HuH-7.5 (cell line): ENCODE results near the gene FSTL5.

Source experiments
- DNase-seq: peaks from one replicate; pipeline ENCODE4 v3.0.0; 2011; ENCODE audit warnings: low spot score

Gene FSTL5

DNA sequence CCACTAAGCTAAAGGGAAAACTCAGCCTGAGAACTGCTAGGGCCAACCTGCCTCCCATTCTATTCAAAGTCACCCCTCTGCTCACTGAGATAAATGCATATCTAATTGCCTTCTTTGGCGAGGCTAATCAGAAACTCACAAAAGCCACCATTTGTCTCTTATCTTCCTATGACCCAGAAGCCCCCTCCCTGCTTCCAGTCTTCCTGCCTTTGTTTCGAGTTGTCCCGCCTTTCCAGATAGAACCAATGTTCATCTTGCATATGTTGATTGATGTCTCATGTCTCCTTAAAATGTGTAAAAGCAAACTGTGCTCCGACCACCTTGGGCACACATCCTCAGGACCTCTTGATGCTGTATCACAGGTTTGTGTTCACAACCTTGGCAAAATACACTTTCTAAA, 459.8 kb downstream of the FSTL5 start:
- DNase-seq: no peak

DNA sequence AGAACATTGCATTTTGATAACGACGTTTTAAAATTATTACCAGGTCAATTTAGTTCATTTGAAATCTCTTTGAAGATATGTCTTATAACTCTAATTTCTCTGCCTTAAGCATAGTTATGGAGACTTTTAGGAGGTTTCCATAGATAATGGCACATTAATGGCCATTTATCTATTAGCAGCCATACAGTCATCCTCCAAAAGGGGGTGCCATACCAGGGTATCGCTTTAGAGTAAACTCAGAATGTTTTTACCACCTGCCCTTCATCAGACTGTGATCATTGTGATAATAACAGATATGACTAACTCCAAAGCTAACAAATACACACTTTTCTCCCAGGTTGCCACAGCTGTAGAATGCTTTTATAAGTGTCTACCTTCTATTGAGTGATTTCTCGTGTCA, 461.5 kb downstream of the FSTL5 start:
- DNase-seq: no peak

DNA sequence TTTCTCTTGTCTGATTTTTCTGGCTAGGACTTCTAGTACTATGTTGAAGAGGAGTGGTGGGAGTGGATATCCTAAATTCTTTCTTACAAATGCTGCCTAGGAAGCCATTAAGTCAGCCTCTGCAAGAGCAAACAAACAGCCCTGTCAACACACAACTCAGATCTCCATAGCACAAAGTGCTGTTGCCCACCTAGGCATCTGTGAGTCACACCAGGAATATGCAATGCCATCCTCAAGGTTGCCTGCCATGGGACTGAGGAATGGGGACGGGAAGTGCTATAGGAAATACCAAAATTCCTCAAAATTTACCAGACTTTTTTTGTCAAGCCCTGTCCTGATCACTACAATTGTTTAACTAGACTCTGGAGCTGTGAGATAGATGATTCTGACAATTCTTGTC, 466.9 kb downstream of the FSTL5 start:
- DNase-seq: no peak

- no peak for DNase-seq
Measured at GRCh38 chr4:161680146-161680545, 483.7 kb downstream of the FSTL5 start.

GRCh38 chr4:161664740-161665139, 499.1 kb downstream of the FSTL5 start:
- DNase-seq: no peak

DNA sequence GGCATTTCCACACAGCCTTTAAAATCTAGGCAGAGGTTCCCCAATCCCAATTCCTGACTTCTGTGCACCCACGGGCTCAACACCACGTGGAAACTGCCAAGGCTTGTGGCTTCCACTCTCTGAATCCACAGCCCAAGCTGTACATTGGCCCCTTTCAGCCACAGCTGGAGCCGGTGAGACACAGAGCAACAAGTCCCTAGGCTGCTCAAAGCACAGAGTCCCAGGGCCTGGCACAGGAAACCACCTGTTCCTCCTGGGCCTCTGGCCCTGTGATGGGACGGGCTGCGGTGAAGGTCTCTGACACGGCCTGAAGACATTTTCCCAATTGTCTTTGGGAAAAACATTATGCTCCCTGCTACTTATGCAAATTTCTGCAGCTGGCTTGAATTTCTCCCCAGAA, 500.0 kb downstream of the FSTL5 start:
- DNase-seq: no peak

- no peak for DNase-seq
Measured at GRCh38 chr4:161658676-161659075, 505.1 kb downstream of the FSTL5 start.

- no peak for DNase-seq
Measured at GRCh38 chr4:161657616-161658015, 506.2 kb downstream of the FSTL5 start.

DNA sequence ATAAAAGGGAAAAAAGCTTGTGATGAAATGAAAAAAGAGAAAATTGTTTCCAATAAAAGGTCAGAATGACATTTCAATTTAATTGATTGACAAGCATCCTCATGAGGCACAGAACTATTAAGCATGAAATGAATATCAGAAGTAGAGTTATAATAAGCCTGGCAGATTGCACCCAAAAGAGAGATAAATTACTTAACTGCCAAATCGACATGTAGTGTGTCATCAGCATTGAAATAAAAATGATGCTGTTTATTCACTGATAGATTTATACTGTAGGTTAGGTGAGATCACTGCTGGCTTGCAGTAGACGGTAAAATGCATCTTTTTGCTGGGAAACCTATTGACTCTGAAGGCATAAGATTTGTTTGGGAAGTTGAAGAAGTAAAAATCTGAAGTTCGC, 507.2 kb downstream of the FSTL5 start:
- no peak for DNase-seq

DNA sequence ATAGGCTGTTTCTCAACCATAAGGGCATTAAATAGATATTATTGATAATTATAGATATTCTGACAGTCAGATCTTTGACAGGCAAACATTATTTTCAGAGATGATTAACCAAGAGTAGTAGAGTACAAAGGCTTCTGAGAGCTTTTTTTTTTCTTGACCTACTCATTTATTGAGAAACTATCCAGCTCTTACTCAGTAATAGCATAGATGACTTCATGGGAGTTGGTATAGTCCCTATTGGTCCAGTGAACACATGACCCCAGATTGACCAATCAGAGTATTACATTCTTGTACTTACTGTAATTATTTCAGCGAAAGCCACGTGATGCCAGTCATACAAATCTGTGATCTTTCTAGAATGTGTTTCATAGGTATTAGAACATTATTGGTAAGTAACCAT, 508.7 kb downstream of the FSTL5 start:
- DNase-seq: no peak

- DNase-seq: no peak
Measured at GRCh38 chr4:161653697-161654096, 510.1 kb downstream of the FSTL5 start.

DNA sequence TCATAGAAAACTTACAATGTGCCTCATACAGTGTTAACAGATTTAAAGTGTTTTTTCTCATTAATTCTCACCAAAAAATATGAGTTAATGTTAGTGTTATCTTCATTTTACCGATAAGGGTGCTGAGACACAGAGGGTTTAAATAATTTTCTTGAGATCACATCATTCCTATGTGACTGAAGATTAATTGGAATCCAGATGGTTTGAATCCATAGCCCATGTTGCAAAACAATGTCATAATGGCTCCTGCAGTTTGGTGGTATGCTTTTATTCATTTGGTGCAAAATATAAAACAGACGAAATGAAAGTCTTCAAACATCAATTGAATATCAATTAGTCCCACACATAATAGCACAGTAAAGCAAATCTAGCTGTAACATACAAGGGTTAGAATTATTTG, 512.2 kb downstream of the FSTL5 start:
- DNase-seq: no peak

GRCh38 chr4:161650812-161651211, 513.0 kb downstream of the FSTL5 start:
- DNase-seq: no peak

DNA sequence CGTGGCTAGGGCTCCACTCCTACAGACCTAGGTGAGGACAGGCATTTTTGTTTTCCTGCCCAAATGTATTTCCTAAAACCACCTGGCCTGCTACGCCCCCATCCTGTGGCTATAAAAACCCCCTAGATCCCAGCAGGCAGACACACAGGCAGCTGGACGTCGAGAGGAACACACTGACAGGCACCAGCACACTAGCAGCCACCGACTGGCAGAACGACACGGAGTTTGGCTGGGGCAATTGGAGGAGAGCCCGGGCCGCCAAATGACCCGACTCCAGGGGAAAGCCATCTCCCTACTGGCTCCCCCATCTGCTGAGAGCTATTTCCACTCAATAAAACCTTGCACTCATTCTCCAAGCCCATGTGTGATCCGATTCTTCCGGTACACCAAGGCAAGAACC, 516.0 kb downstream of the FSTL5 start:
- DNase-seq: no peak

GRCh38 chr4:161642708-161643107, 521.1 kb downstream of the FSTL5 start:
- DNase-seq: no peak

DNA sequence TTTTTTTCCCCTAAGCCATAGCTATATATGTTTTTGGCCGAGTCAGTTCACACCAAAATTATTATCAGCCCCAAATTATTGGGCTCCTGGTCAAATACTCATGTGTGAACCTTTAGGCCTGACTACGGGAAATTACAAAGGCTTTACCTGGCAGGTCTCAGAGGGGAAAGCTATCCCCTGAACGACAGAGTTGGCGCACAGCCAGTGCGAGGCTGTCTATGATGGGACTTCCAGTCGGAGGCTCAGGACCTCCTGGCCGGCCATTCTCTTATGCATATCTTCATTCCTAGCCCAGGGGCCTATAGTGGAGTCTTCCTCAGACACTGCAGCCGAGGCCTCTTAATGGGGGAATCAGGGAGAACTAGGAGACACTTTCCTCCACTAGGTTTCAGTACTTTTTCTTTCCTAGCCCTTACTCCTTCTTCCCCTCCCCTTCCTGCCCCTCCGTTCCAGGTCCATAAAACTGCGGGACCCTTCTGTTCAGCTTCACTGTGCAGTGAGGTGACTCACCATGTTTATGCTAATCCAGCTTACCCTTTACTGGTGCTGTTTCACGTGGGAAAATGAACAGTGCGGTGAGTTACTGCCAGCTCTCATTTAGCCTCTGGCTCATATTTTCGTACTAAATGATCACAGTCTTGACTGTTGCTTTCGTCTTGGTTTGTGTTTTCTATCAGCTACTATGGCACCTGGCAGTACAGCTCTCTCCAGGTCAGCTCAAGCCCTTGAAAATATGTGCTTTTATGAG, 533.9 kb downstream of the FSTL5 start:
- no peak for DNase-seq

GRCh38 chr4:161604516-161605300, 559.1 kb downstream of the FSTL5 start:
- no peak for DNase-seq

DNA sequence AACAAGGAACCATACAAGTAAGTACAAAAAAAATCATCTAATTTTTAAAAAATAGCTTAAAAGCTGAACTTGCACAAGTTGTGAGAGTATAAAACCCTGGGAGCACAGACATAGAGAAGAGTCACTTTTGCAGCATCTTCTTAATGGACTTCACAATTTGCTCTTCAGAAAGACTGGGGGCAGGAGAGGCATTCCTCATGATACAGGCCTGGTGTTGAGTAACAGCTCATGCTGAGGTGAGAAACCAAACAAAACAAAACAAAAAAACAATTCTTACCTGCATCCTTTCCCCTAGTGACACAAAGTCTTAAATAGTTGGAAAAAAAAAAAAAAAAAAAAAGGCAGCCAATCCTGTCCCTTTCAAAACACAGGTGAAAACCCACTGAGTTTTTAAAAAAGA, 562.8 kb downstream of the FSTL5 start:
- DNase-seq: no peak

DNA sequence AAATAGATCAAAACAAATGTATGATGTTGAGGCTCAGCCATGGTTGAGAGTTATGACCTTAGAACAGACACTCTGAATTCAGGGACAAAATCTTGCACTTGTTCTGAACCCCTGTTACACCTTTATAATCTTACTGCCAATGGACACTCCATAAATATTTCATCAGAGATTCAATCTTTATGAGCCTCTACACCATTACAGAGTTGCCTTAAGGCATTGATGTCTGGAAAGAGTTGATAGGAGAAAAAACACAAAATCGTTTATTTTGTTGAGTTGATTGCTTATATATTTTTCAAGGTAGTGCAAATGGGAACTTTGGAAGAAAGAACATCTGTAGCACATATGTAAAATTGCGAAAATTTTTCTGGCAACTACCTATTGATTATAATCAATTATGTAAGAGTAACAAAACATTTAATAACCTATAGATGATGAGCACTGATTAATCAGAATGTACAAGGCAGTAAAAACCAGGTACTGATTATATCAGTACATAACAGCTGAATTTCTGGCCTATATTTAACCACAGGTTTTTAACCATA, 568.5 kb downstream of the FSTL5 start:
- DNase-seq: no peak

DNA sequence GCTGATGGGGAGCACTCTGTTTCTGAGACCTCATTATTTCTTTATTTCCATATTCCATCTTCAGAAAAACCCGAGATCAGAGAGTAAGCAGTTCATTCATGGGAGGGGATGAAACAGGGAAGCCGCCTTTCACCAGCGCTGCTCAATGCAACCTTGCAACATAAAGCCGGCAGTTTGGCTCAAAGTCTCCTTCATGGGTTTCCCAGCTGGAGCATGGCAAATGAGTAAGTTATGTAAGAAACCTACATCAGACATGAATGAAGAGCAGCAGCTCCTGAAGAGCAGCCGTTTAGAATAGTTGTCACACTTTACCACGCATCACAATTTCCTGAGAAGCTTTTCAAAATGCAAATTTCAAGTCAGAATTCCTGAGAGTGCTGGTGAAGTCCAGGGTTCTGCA, 578.8 kb downstream of the FSTL5 start:
- no peak for DNase-seq

DNA sequence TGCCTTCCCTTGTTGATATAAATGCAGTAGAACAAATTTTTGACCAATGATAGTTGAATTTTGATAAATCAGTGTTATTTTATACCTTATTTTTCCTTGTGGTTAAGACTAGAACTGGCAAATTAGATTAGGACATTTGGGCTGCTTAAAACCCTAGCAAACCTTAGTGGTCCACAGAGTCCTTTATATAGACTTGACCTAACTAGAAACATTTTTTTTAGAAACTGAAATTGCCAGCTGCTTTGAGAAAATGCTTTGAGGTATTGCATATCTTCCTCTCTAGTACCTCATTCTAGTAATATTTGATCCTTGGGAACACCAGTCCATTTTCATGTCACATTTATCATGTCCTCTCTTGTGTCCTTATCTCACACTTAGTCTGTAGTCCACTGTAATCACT, 580.3 kb downstream of the FSTL5 start:
- no peak for DNase-seq

GRCh38 chr4:161581262-161582230, 582.3 kb downstream of the FSTL5 start:
- DNase-seq: no peak
